CD8-positive, alpha-beta memory T cell (primary cell): ENCODE data around the gene FAM107B. TPM values are rescaled to one million over a fixed set of nuclear protein-coding genes. Genes with fewer than 3 reads are reported as not detected.

Experiments used
- CTCF ChIA-PET: fragments of 350-600 bp; sonication (Branson Sonifier 250); formaldehyde crosslinking; loops from one replicate; lab custom pipeline; 2021; ENCODE audit warnings: antibody characterized with exemption; lab: Charles Lee
- POLR2A ChIA-PET: fragments of 350-600 bp; sonication (Branson Sonifier 250); formaldehyde crosslinking; loops from one replicate; lab custom pipeline; 2021; ENCODE audit warnings: antibody characterized with exemption; lab: Charles Lee
- DNase-seq, 5 donors: peaks; one replicate each; pipeline versions ENCODE4 v3.0.0 to v3.0.0-alpha.2; 2020 to 2022; ENCODE audit warnings: mixed read lengths in 1 of 5
- H3K27ac ChIP-seq: one replicate; pipeline ENCODE4 v1.7.0; 2013; ENCODE audit warnings: low read depth, mild to moderate bottlenecking, low read length, moderate library complexity
- H3K27me3 ChIP-seq: 2 replicates; pipeline ENCODE4 v1.7.0; 2013; ENCODE audit warnings: low read length, mild to moderate bottlenecking; ENCODE audit not compliant: insufficient read depth, poor library complexity, severe bottlenecking
- H3K36me3 ChIP-seq: 2 replicates; pipeline ENCODE4 v1.7.0; 2013; ENCODE audit warnings: mild to moderate bottlenecking, low read length, moderate library complexity; ENCODE audit not compliant: insufficient read depth
- H3K4me1 ChIP-seq: 2 replicates; pipeline ENCODE4 v1.7.0; 2013; ENCODE audit warnings: mild to moderate bottlenecking, low read length, moderate library complexity; ENCODE audit not compliant: insufficient read depth
- H3K4me3 ChIP-seq: 2 replicates; pipeline ENCODE4 v1.7.0; 2013; ENCODE audit warnings: mild to moderate bottlenecking, low read length
- H3K9me3 ChIP-seq: 2 replicates; pipeline ENCODE4 v1.7.0; 2013; ENCODE audit warnings: mild to moderate bottlenecking, low read length
- H3K27ac Mint-ChIP-seq, 8 donors: one replicate each; pipeline ENCODE4 v1.8.0; 2020 to 2021; ENCODE audit warnings: mixed read lengths in 8 of 8, mild to moderate bottlenecking in 6 of 8, inconsistent platforms in 3 of 8, moderate library complexity in 3 of 8
- H3K27me3 Mint-ChIP-seq, 2 donors: one replicate each; pipeline ENCODE4 v1.8.0; 2020 to 2021; ENCODE audit warnings: mixed read lengths in 2 of 2, mild to moderate bottlenecking in 1 of 2, moderate library complexity in 1 of 2
- H3K36me3 Mint-ChIP-seq, 3 donors: one replicate each; pipeline ENCODE4 v1.8.0; 2020 to 2021; ENCODE audit warnings: mixed read lengths in 3 of 3, inconsistent platforms in 1 of 3, mild to moderate bottlenecking in 1 of 3
- H3K4me1 Mint-ChIP-seq, 3 donors: one replicate each; pipeline ENCODE4 v1.8.0; 2020 to 2021; ENCODE audit warnings: mixed read lengths in 3 of 3, inconsistent platforms in 1 of 3, mild to moderate bottlenecking in 1 of 3
- H3K4me3 Mint-ChIP-seq, 7 donors: one replicate each; pipeline ENCODE4 v1.8.0; 2020 to 2021; ENCODE audit warnings: mixed read lengths in 7 of 7, mild to moderate bottlenecking in 6 of 7, moderate library complexity in 4 of 7, inconsistent platforms in 2 of 7
- H3K9me3 Mint-ChIP-seq, 5 donors: one replicate each; pipeline ENCODE4 v1.8.0; 2020 to 2022; ENCODE audit warnings: mixed read lengths in 5 of 5, mild to moderate bottlenecking in 3 of 5, moderate library complexity in 2 of 5, inconsistent platforms in 1 of 5
- polyA plus RNA-seq: library from polyadenylated mRNA; unstranded; fragments of 300-500 nt; fragmentation: Illumina TruSeq; gene quantifications from one replicate; pipeline ENCODE4 v1.2.3, GENCODE V29; 2021
- total RNA-seq, 2 experiments: library from RNA; stranded (reverse); gene quantifications; one replicate each; pipeline ENCODE4 v1.2.3, GENCODE V29; 2021

Gene FAM107B
- total and polyA plus RNA-seq, 3 experiments from 2014 or later = 138 to 316 (median 143) TPM

DNA sequence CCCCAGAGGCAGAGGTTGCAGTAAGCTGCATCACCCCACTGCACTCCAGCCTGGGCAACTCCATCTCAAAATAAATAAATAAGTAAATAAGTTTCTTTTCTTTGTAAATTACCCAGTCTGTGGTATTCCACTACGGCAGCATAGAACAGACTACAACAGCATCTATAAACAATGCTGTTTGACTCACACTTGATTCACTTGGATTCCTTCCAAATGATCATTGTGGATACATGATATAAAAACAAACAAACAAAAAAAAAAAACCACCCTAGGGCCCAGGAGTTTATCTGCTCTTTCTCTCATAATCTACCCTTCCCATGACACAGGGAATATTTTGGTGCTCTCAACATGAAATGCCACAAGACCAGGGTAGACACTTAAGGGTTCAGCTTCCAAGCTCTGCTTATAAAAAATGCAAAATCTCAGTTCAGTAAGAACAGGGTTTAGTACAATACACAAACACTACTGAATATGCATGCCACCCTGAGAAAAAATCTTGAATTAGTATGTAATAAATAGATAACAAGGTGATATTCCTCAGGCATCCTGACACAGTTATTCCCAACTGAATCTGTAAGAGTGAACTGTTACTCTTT is 200.9 kb downstream of the FAM107B start:
- DNase-seq = no peak
- H3K4me3 Mint-ChIP-seq = peak overlapping the region in 3 of 7 donors; percentile 3 to 46 (median 29)
- Histone ChIP-seq H3K27ac (no peak overlapping the region), H3K36me3 (no peaks in the 10 kb centered on the region), H3K4me1 (peaks cover 65% of the 10 kb centered on the region), H3K9me3 (no peaks in the 10 kb centered on the region), H3K27me3 (no peaks in the 10 kb centered on the region), H3K4me3 (no peak overlapping the region)
- ChIA-PET CTCF (interaction anchor here (0.9 to 5.1 kb wide), 2 partner anchors 9 to 15 kb away, joined by 3 to 19 read pairs; no protein-coding TSS in a partner anchor), POLR2A (interaction anchor here (1.5 to 2.1 kb wide), 2 partner anchors 9 to 14 kb away, joined by 3 to 7 read pairs; no protein-coding TSS in a partner anchor)
- H3K36me3 Mint-ChIP-seq = peaks cover 6 to 53% (median 9%) of the 10 kb centered on the region in 3 donors
- no peaks in the 10 kb centered on the region for H3K9me3 Mint-ChIP-seq
- H3K4me1 Mint-ChIP-seq = peaks cover 65 to 96% (median 95%) of the 10 kb centered on the region in 3 donors
- no peaks in the 10 kb centered on the region for H3K27me3 Mint-ChIP-seq
- H3K27ac Mint-ChIP-seq = peak overlapping the region; percentile 72 to 93 (median 88)

- CTCF ChIA-PET = interaction anchor here (0.9 to 5.1 kb wide), 3 partner anchors 10 to 29 kb away, joined by 3 to 19 read pairs (median 3); no protein-coding TSS in a partner anchor
- peaks cover 68 to 96% (median 95%) of the 10 kb centered on the region in 3 donors for H3K4me1 Mint-ChIP-seq
- Histone ChIP-seq H3K27ac (no peak overlapping the region), H3K9me3 (no peaks in the 10 kb centered on the region), H3K27me3 (no peaks in the 10 kb centered on the region), H3K4me1 (peaks cover 65% of the 10 kb centered on the region), H3K36me3 (peaks cover 4% of the 10 kb centered on the region), H3K4me3 (no peak overlapping the region)
- no peaks in the 10 kb centered on the region for H3K9me3 Mint-ChIP-seq
- peaks cover 5 to 52% (median 7%) of the 10 kb centered on the region in 3 donors for H3K36me3 Mint-ChIP-seq
- DNase-seq = no peak
- POLR2A ChIA-PET = interaction anchor here (1.4 to 2.1 kb wide), 2 partner anchors 10 to 11 kb away, joined by 4 to 7 read pairs; no protein-coding TSS in a partner anchor
- peak overlapping the region in 7 of 8 donors; percentile 56 to 93 (median 72) for H3K27ac Mint-ChIP-seq
- no peaks in the 10 kb centered on the region for H3K27me3 Mint-ChIP-seq
- H3K4me3 Mint-ChIP-seq = peak overlapping the region in 1 of 7 donors; percentile 38
Measured at GRCh38 chr10:14572811-14573210, 201.9 kb downstream of the FAM107B start.

DNA sequence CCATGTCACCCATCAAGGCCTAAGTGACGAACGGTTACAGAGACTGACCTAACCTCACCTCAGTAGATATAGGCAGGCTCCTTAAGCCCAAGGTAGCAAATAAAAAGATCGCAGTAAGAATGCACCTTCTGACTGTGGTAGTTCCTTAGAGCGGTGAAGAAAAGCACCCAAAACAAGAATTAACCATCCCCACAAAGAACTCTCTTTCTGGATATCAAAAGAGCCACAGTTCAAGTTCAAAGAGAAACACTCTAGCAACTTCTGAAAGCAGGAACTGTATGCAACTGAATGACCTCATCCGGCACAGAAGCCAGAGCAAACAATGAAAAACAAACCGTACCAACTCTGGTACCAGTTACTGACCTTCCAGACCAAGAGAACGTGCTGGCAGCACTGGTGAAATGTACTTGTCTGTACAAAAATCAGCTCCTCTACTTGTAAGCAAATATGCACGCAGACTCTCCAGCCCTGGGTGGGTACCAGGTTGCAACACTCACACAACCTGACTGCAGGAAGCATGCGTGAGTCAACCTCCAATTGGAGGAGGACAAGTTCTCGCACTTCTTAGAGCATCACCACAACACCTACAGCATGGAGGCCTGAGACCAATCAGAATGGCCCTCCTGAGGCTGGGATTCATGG is 202.7 kb downstream of the FAM107B start:
- H3K27ac ChIP-seq = peak overlapping the region; percentile 85
- peaks cover 12 to 52% (median 13%) of the 10 kb centered on the region in 3 donors for H3K36me3 Mint-ChIP-seq
- POLR2A ChIA-PET = interaction anchor here (1.0 to 2.1 kb wide), 4 partner anchors 10 to 20 kb away, joined by 3 to 7 read pairs (median 4); no protein-coding TSS in a partner anchor
- H3K9me3 Mint-ChIP-seq = no peaks in the 10 kb centered on the region
- H3K27me3 Mint-ChIP-seq = no peaks in the 10 kb centered on the region
- H3K4me1 Mint-ChIP-seq = peaks cover 75 to 96% (median 95%) of the 10 kb centered on the region in 3 donors
- peak overlapping the region; percentile 83 to 96 (median 93) for H3K4me3 Mint-ChIP-seq
- H3K27ac Mint-ChIP-seq = peak overlapping the region; percentile 89 to 99 (median 98)
- peak; percentile 38 to 91 (median 84) for DNase-seq
- CTCF ChIA-PET = interaction anchor here (0.9 to 5.1 kb wide), 4 partner anchors 10 to 265 kb away, joined by 3 to 19 read pairs (median 6); partner anchors contain the start of gene CDNF
- no peaks in the 10 kb centered on the region for H3K9me3 ChIP-seq
- peaks cover 4% of the 10 kb centered on the region for H3K36me3 ChIP-seq
- no peaks in the 10 kb centered on the region for H3K27me3 ChIP-seq
- peak overlapping the region; percentile 70 for H3K4me3 ChIP-seq
- H3K4me1 ChIP-seq = peaks cover 69% of the 10 kb centered on the region

DNA sequence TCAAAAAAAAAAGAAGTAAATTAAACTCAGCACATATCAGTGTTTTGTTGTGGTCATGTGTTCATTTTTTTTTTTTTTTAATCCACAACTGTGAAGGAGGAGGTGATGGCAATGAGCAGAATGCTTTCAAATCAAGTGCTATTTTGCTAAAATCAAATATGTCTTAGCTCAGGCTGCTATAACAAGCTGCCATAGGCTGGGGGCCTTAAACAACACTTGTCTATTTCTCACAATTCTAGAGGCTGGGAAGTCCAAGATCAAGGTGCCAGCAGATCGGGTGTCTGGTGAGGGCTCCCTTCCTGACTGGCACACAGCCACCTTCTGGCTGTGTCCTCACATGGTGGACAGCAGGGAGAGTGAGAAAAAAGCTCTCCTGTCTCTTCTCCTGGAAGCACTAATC is 203.9 kb downstream of the FAM107B start:
- H3K36me3 Mint-ChIP-seq = peaks cover 16 to 55% (median 21%) of the 10 kb centered on the region in 3 donors
- H3K27ac ChIP-seq = peak overlapping the region; percentile 85

GRCh38 chr10:14569274-14570060 is 205.2 kb downstream of the FAM107B start:
- peak overlapping the region; percentile 85 for H3K27ac ChIP-seq
- ChIA-PET CTCF (interaction anchor here (1.0 to 2.8 kb wide), 10 partner anchors 8 to 40 kb away, joined by 3 to 8 read pairs (median 5); no protein-coding TSS in a partner anchor), POLR2A (interaction anchor here (0.6 to 2.2 kb wide), 8 partner anchors 11 to 79 kb away, joined by 3 to 21 read pairs (median 4); no protein-coding TSS in a partner anchor)
- peak overlapping the region; percentile 83 to 96 (median 93) for H3K4me3 Mint-ChIP-seq
- no peaks in the 10 kb centered on the region for H3K9me3 Mint-ChIP-seq
- no peaks in the 10 kb centered on the region for H3K27me3 Mint-ChIP-seq
- peak in 4 of 5 donors; percentile 40 to 74 (median 54) for DNase-seq
- peak overlapping the region; percentile 70 for H3K4me3 ChIP-seq
- H3K36me3 Mint-ChIP-seq = peaks cover 17 to 59% (median 24%) of the 10 kb centered on the region in 3 donors
- H3K4me1 ChIP-seq = peaks cover 84% of the 10 kb centered on the region
- H3K36me3 ChIP-seq = peaks cover 4% of the 10 kb centered on the region
- no peaks in the 10 kb centered on the region for H3K9me3 ChIP-seq
- no peaks in the 10 kb centered on the region for H3K27me3 ChIP-seq
- H3K4me1 Mint-ChIP-seq = peaks cover 81 to 98% (median 95%) of the 10 kb centered on the region in 3 donors
- H3K27ac Mint-ChIP-seq = peak overlapping the region; percentile 89 to 99 (median 98)

More for the DNA sequence above, 203.9 kb downstream of the FAM107B start:
- Mint-ChIP-seq H3K4me3 (peak overlapping the region; percentile 83 to 96 (median 93)), H3K27ac (peak overlapping the region; percentile 89 to 99 (median 98)), H3K4me1 (peaks cover 77 to 98% (median 94%) of the 10 kb centered on the region in 3 donors), H3K9me3 (no peaks in the 10 kb centered on the region), H3K27me3 (no peaks in the 10 kb centered on the region)
- ChIA-PET CTCF (interaction anchor here (0.9 to 5.1 kb wide), 6 partner anchors 9 to 267 kb away, joined by 3 to 19 read pairs (median 6); partner anchors contain the start of gene CDNF), POLR2A (interaction anchor here (0.8 to 2.2 kb wide), 3 partner anchors 12 to 17 kb away, joined by 5 to 21 read pairs (median 10); no protein-coding TSS in a partner anchor)
- Histone ChIP-seq H3K27me3 (no peaks in the 10 kb centered on the region), H3K36me3 (peaks cover 4% of the 10 kb centered on the region), H3K9me3 (no peaks in the 10 kb centered on the region), H3K4me1 (peaks cover 77% of the 10 kb centered on the region), H3K4me3 (peak overlapping the region; percentile 70)
- DNase-seq = peak in 2 of 5 donors; percentile 28 to 65

DNA sequence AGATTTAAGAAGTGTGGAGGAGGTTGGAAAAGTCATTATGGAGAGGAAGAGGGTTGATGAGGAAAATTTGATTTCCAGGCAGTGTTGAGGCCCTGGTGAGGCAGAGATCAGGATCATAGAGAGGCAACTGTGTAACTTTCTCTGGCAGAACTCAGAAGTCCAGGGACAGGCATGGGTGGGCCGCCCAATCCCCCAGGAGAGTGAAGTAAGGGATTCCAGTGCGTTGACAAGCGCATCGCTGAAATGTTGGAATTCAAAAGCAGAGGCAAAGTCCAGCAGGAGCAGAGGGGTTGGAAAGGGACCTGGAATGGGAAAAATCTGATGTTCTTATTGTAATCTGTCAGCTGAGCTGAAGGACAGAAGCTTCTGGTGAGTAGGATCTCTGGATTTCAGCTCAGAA is 207.3 kb downstream of the FAM107B start:
- Histone ChIP-seq H3K27ac (no peak overlapping the region), H3K4me1 (peaks cover 80% of the 10 kb centered on the region), H3K4me3 (no peak overlapping the region), H3K36me3 (peaks cover 4% of the 10 kb centered on the region), H3K9me3 (no peaks in the 10 kb centered on the region), H3K27me3 (no peaks in the 10 kb centered on the region)
- Mint-ChIP-seq H3K27me3 (no peaks in the 10 kb centered on the region), H3K4me3 (peak overlapping the region; percentile 6 to 79 (median 56)), H3K36me3 (peaks cover 17 to 60% (median 24%) of the 10 kb centered on the region in 3 donors), H3K4me1 (peaks cover 82 to 100% (median 98%) of the 10 kb centered on the region in 3 donors), H3K9me3 (no peaks in the 10 kb centered on the region), H3K27ac (peak overlapping the region; percentile 51 to 99 (median 92))
- DNase-seq = no peak
- CTCF ChIA-PET = interaction anchor here (1.2 to 1.3 kb wide), 2 partner anchors 18 to 22 kb away, joined by 3 to 4 read pairs; no protein-coding TSS in a partner anchor
- POLR2A ChIA-PET = no interaction called here

GRCh38 chr10:14566498-14566897 is 208.2 kb downstream of the FAM107B start:
- Mint-ChIP-seq H3K4me1 (peaks cover 80 to 100% (median 96%) of the 10 kb centered on the region in 3 donors), H3K9me3 (no peaks in the 10 kb centered on the region), H3K27ac (peak overlapping the region; percentile 89 to 99 (median 94)), H3K27me3 (no peaks in the 10 kb centered on the region), H3K36me3 (peaks cover 17 to 57% (median 24%) of the 10 kb centered on the region in 3 donors), H3K4me3 (peak overlapping the region in 6 of 7 donors; percentile 10 to 77 (median 44))
- Histone ChIP-seq H3K27ac (no peak overlapping the region), H3K27me3 (no peaks in the 10 kb centered on the region), H3K4me1 (peaks cover 85% of the 10 kb centered on the region), H3K36me3 (peaks cover 4% of the 10 kb centered on the region), H3K4me3 (no peak overlapping the region), H3K9me3 (no peaks in the 10 kb centered on the region)
- DNase-seq = no peak
- ChIA-PET CTCF (interaction anchor here (1.2 to 1.3 kb wide), 2 partner anchors 19 to 21 kb away, joined by 3 to 4 read pairs; no protein-coding TSS in a partner anchor), POLR2A (interaction anchor here (0.5 kb wide), 1 partner anchor 43 kb away, joined by 6 read pairs; no protein-coding TSS in a partner anchor)
